GM23338 (cell line): ENCODE results near the gene NELFE. TPM values are rescaled to one million over a fixed set of nuclear protein-coding genes. Genes with fewer than 3 reads are reported as not detected.

Source experiments
- ATAC-seq: fragments of 200-7000 bp; cut with Tn5 transposase; 3 replicates; pipeline ENCODE4 v1.9.1; 2020
- DNase-seq: peaks from one replicate; pipeline ENCODE4 v3.0.0-alpha.2; 2015; ENCODE audit warnings: low spot score
- H2AFZ ChIP-seq: fragments of 200-600 bp; sonication (generic); 2 replicates; pipeline ENCODE4 v1.8.0; 2016; ENCODE audit warnings: antibody characterized with exemption, mild to moderate bottlenecking, moderate library complexity
- H3F3A ChIP-seq: fragments of 200-600 bp; sonication (generic); replicated peaks from 2 replicates; pipeline ENCODE4 v1.8.0; 2017; ENCODE audit warnings: antibody characterized with exemption, mixed run types, low read depth
- H3K27ac ChIP-seq: fragments of 200-600 bp; sonication (generic); 2 replicates; pipeline ENCODE4 v1.6.1; 2016; ENCODE audit warnings: low read depth
- H3K27me3 ChIP-seq: fragments of 200-600 bp; sonication (generic); 2 replicates; pipeline ENCODE4 v1.8.0; 2016; ENCODE audit warnings: mild to moderate bottlenecking, mixed run types, moderate library complexity; ENCODE audit not compliant: insufficient read depth
- H3K36me3 ChIP-seq: fragments of 200-600 bp; sonication (generic); 2 replicates; pipeline ENCODE4 v1.8.0; 2016; ENCODE audit warnings: mild to moderate bottlenecking; ENCODE audit not compliant: insufficient read depth
- H3K4me1 ChIP-seq: fragments of 200-600 bp; sonication (generic); 2 replicates; pipeline ENCODE4 v1.8.0; 2016; ENCODE audit warnings: mild to moderate bottlenecking, moderate library complexity; ENCODE audit not compliant: insufficient read depth
- H3K4me2 ChIP-seq: fragments of 200-600 bp; sonication (generic); 2 replicates; pipeline ENCODE4 v1.7.1; 2017; ENCODE audit warnings: mixed run types
- H3K4me3 ChIP-seq: fragments of 200-600 bp; sonication (generic); 2 replicates; pipeline ENCODE4 v1.6.1; 2016; ENCODE audit warnings: mixed run types
- H3K79me2 ChIP-seq: fragments of 200-600 bp; sonication (generic); replicated peaks from 2 replicates; pipeline ENCODE4 v1.8.0; 2017; ENCODE audit warnings: mild to moderate bottlenecking; ENCODE audit not compliant: insufficient read depth
- H3K9me2 ChIP-seq: fragments of 200-600 bp; sonication (generic); 2 replicates; pipeline ENCODE4 v1.8.0; 2017; ENCODE audit not compliant: insufficient read depth
- H4K20me1 ChIP-seq: fragments of 200-600 bp; sonication (generic); replicated peaks from 2 replicates; pipeline ENCODE4 v1.8.0; 2017; ENCODE audit warnings: mild to moderate bottlenecking; ENCODE audit not compliant: insufficient read depth
- H3K27ac Mint-ChIP-seq: 2 replicates; pipeline ENCODE4 v1.8.0; 2020; ENCODE audit warnings: inconsistent platforms, mild to moderate bottlenecking, moderate library complexity, mixed read lengths
- H3K27me3 Mint-ChIP-seq: 3 replicates; pipeline ENCODE4 v1.8.0; 2022; ENCODE audit warnings: low read depth, mild to moderate bottlenecking, moderate library complexity, mixed read lengths, inconsistent platforms; ENCODE audit not compliant: insufficient read depth, poor library complexity
- H3K36me3 Mint-ChIP-seq: 3 replicates; pipeline ENCODE4 v1.8.0; 2021; ENCODE audit warnings: low read depth, mild to moderate bottlenecking, inconsistent platforms, moderate library complexity, mixed read lengths
- H3K4me1 Mint-ChIP-seq: 3 replicates; pipeline ENCODE4 v1.8.0; 2020; ENCODE audit warnings: mild to moderate bottlenecking, inconsistent platforms, mixed read lengths
- H3K4me3 Mint-ChIP-seq: 3 replicates; pipeline ENCODE4 v1.8.0; 2021; ENCODE audit warnings: moderate library complexity, mild to moderate bottlenecking, inconsistent platforms, mixed read lengths
- H3K9me3 Mint-ChIP-seq: 3 replicates; pipeline ENCODE4 v1.8.0; 2020; ENCODE audit warnings: moderate library complexity, mild to moderate bottlenecking, inconsistent platforms, mixed read lengths
- CREB1 ChIP-seq: fragments of 250-450 bp; sonication (Bioruptor Pico); IDR thresholded peaks from 2 replicates; pipeline ENCODE4 v1.5.0; 2020; ENCODE audit warnings: low read depth, mild to moderate bottlenecking, moderate library complexity
- CTCF ChIP-seq, 2 experiments: fragments of 200-600 bp in 1 of 2; sonication (generic) in 1 of 2; conservative IDR thresholded peaks; 2 replicates each; pipeline versions ENCODE4 v1.5.1 to v1.6.1; 2016 to 2017; ENCODE audit warnings: antibody characterized with exemption in 2 of 2, low read depth in 2 of 2, mild to moderate bottlenecking in 2 of 2, moderate library complexity in 1 of 2
- ETS1 ChIP-seq: IDR thresholded peaks from 2 replicates; pipeline ENCODE4 v1.6.1; 2016; ENCODE audit warnings: antibody characterized with exemption
- EZH2 ChIP-seq: fragments of 200-600 bp; sonication (generic); IDR thresholded peaks from one replicate; pipeline ENCODE4 v1.8.0; 2017; ENCODE audit warnings: antibody characterized with exemption, mild to moderate bottlenecking, low read depth; ENCODE audit not compliant: unreplicated experiment
- EZH2phosphoT487 ChIP-seq: fragments of 200-600 bp; sonication (generic); IDR thresholded peaks from one replicate; pipeline ENCODE4 v1.8.1; 2018; ENCODE audit warnings: antibody characterized with exemption; ENCODE audit not compliant: unreplicated experiment
- JUNB ChIP-seq: IDR thresholded peaks from one replicate; pipeline ENCODE4 v1.6.1; 2016; ENCODE audit warnings: antibody characterized with exemption; ENCODE audit not compliant: unreplicated experiment
- NANOG ChIP-seq: IDR thresholded peaks from 2 replicates; pipeline ENCODE4 v1.6.1; 2016; ENCODE audit warnings: antibody characterized with exemption, borderline replicate concordance
- POLR2AphosphoS5 ChIP-seq: IDR thresholded peaks from 2 replicates; pipeline ENCODE4 v1.6.1; 2016; ENCODE audit warnings: antibody characterized with exemption, low read depth
- REST ChIP-seq: IDR thresholded peaks from one replicate; pipeline ENCODE4 v1.6.1; 2018; ENCODE audit warnings: antibody characterized with exemption; ENCODE audit not compliant: unreplicated experiment
- STAT1 ChIP-seq: IDR thresholded peaks from one replicate; pipeline ENCODE4 v1.6.1; 2016; ENCODE audit warnings: antibody characterized with exemption; ENCODE audit not compliant: unreplicated experiment
- ZNF114 ChIP-seq: fragments of 250-450 bp; sonication (Bioruptor Pico); IDR thresholded peaks from 2 replicates; pipeline ENCODE4 v1.5.0; 2020; ENCODE audit warnings: mild to moderate bottlenecking, moderate library complexity
- ZNF331 ChIP-seq: fragments of 250-450 bp; sonication (Bioruptor Pico); IDR thresholded peaks from 2 replicates; pipeline ENCODE4 v1.5.0; 2020; ENCODE audit warnings: low read depth, mild to moderate bottlenecking, moderate library complexity
- ZNF462 ChIP-seq: fragments of 250-450 bp; sonication (Bioruptor Pico); IDR thresholded peaks from 2 replicates; pipeline ENCODE4 v1.5.0; 2020; ENCODE audit warnings: mild to moderate bottlenecking, moderate library complexity
- polyA plus RNA-seq: library from polyadenylated mRNA; unstranded; fragments of >200 nt; fragmentation: Nextera tagmentation; extraction: Ambion mirVana; gene quantifications from 2 replicates; pipeline ENCODE4 v1.2.1, GENCODE V29; 2016
- total RNA-seq: library from RNA; depleted of rRNA; stranded (reverse); fragments of >200 nt; shearing (Covaris generic); gene quantifications from 2 replicates; pipeline ENCODE4 v1.2.3, GENCODE V29; 2014

Gene NELFE
- total and polyA plus RNA-seq, 2 experiments from 2014 or later = 64.0 to 93.4 TPM

- TF ChIP-seq EZH2 (no peak), REST (no peak), JUNB (no peak), STAT1 (no peak), EZH2phosphoT487 (no peak), NANOG (no peak), ZNF114 (CRISPR knock-in tag) (no peak), CREB1 (CRISPR knock-in tag) (no peak), ETS1 (no peak), CTCF (conservative IDR thresholded peaks at IDR 0.05; ENCODE audit: low read depth in 2 of 2) (no peak), ZNF462 (CRISPR knock-in tag) (no peak), ZNF331 (CRISPR knock-in tag) (no peak), POLR2AphosphoS5 (no peak)
- Mint-ChIP-seq H3K9me3 (peaks cover 32% of the 10 kb centered on the region), H3K27ac (peak overlapping the region; percentile 99), H3K36me3 (peaks cover 53% of the 10 kb centered on the region), H3K27me3 (peaks cover 21% of the 10 kb centered on the region), H3K4me1 (peaks cover 8% of the 10 kb centered on the region), H3K4me3 (peak overlapping the region; percentile 89)
- Histone ChIP-seq H3K4me3 (peak overlapping the region; percentile 76), H3F3A (peaks cover 9% of the 10 kb centered on the region), H3K27ac (peak overlapping the region; percentile 89; the same call in 1 of the 2 replicates), H3K27me3 (no peaks in the 10 kb centered on the region), H3K9me2 (no peaks in the 10 kb centered on the region), H2AFZ (peak overlapping the region; percentile 88), H3K36me3 (no peaks in the 10 kb centered on the region), H3K4me2 (peak overlapping the region; percentile 85), H4K20me1 (no peaks in the 10 kb centered on the region), H3K79me2 (peaks cover 14% of the 10 kb centered on the region), H3K4me1 (peaks cover 6% of the 10 kb centered on the region)
- ATAC-seq = no peak
- no peak for DNase-seq
Observed at GRCh38 chr6:31972709-31973350, 14.1 kb upstream of the NELFE start.
